Measurements from ENCODE around the gene DACH2.

Gene DACH2

GRCh38 chrX:86148024-86148511 lies at the start of gene DACH2:
TSS of gene DACH2 (plus strand) at chrX:86148451.
- DNase-seq (ENCODE audit: low read depth in 2 of 2): peak; percentile 45 to 65
- peak within 1 kb of the TSS; percentile 36 to 57 for H3K4me3 ChIP-seq (replicated peaks in 1 of 2; ENCODE audit: low read depth in 2 of 2, low read length in 2 of 2)
- no peak for TF ChIP-seq CTCF (IDR thresholded peaks at IDR 0.05; ENCODE audit: low read depth, low read length)

- H3K4me3 ChIP-seq (replicated peaks in 1 of 2; ENCODE audit: low read depth in 2 of 2, low read length in 2 of 2): no peak overlapping the region
- no peak for DNase-seq (ENCODE audit: low read depth in 2 of 2)
- no peak for TF ChIP-seq CTCF (IDR thresholded peaks at IDR 0.05; ENCODE audit: low read depth, low read length)
Measured at GRCh38 chrX:86102341-86102740, 45.9 kb upstream of the DACH2 start.

- no peak for TF ChIP-seq CTCF (IDR thresholded peaks at IDR 0.05; ENCODE audit: low read depth, low read length)
- no peak overlapping the region for H3K4me3 ChIP-seq (replicated peaks in 1 of 2; ENCODE audit: low read depth in 2 of 2, low read length in 2 of 2)
- no peak for DNase-seq (ENCODE audit: low read depth in 2 of 2)
Measured at GRCh38 chrX:86103061-86103460, 45.2 kb upstream of the DACH2 start.

GRCh38 chrX:86104526-86104925 lies 43.7 kb upstream of the DACH2 start:
- H3K4me3 ChIP-seq (replicated peaks in 1 of 2; ENCODE audit: low read depth in 2 of 2, low read length in 2 of 2): no peak overlapping the region
- no peak for TF ChIP-seq CTCF (IDR thresholded peaks at IDR 0.05; ENCODE audit: low read depth, low read length)
- no peak for DNase-seq (ENCODE audit: low read depth in 2 of 2)

GRCh38 chrX:86121916-86122315 lies 26.3 kb upstream of the DACH2 start:
- DNase-seq (ENCODE audit: low read depth in 2 of 2): no peak
- no peak overlapping the region for H3K4me3 ChIP-seq (replicated peaks in 1 of 2; ENCODE audit: low read depth in 2 of 2, low read length in 2 of 2)
- no peak for TF ChIP-seq CTCF (IDR thresholded peaks at IDR 0.05; ENCODE audit: low read depth, low read length)

- TF ChIP-seq CTCF (IDR thresholded peaks at IDR 0.05; ENCODE audit: low read depth, low read length): peak; percentile 46
- H3K4me3 ChIP-seq (replicated peaks in 1 of 2; ENCODE audit: low read depth in 2 of 2, low read length in 2 of 2): no peak overlapping the region
- DNase-seq (ENCODE audit: low read depth in 2 of 2): peak; percentile 10 to 42
Measured at GRCh38 chrX:86133761-86134160, 14.5 kb upstream of the DACH2 start.

- H3K4me3 ChIP-seq (replicated peaks in 1 of 2; ENCODE audit: low read depth in 2 of 2, low read length in 2 of 2): no peak overlapping the region
- no peak for TF ChIP-seq CTCF (IDR thresholded peaks at IDR 0.05; ENCODE audit: low read depth, low read length)
- DNase-seq (ENCODE audit: low read depth in 2 of 2): peak in 1 of 2 donors; percentile 76
Measured at GRCh38 chrX:86137071-86137470, 11.2 kb upstream of the DACH2 start.

Data from cardiac fibroblast (primary cell).